HL-60 (cell line): ENCODE measurements around the gene EVPL.
"Not testable (repeated sequence)": the region's sequence is repeated elsewhere in the genome, so short reads cannot be mapped to it uniquely, and the experiment has no call there.

ENCODE experiments used
- DNase-seq, 2 experiments: peaks; one replicate each; pipeline ENCODE4 v3.0.0-alpha.2; 2010 to 2020; ENCODE audit warnings: low read depth in 1 of 2, low spot score in 1 of 2
- H3K27ac ChIP-seq: fragments of 250-450 bp; sonication (Bioruptor Pico); replicated peaks from 2 replicates; pipeline ENCODE4 v1.5.1; 2020; ENCODE audit warnings: mild to moderate bottlenecking, moderate library complexity
- H3K27me3 ChIP-seq: fragments of 250-450 bp; sonication (Bioruptor Pico); 2 replicates; pipeline ENCODE4 v1.5.1; 2021; ENCODE audit warnings: mild to moderate bottlenecking, moderate library complexity; ENCODE audit not compliant: insufficient read depth, poor library complexity, severe bottlenecking
- H3K4me3 ChIP-seq: replicated peaks from 2 replicates; pipeline ENCODE4 v1.5.1; 2011; ENCODE audit warnings: mild to moderate bottlenecking, control low read depth, low read length; ENCODE audit not compliant: insufficient read depth
- CTCF ChIP-seq: IDR thresholded peaks from one replicate; pipeline ENCODE4 v1.5.1; 2011; ENCODE audit warnings: low read length, control low read depth, inconsistent platforms; ENCODE audit not compliant: insufficient read depth
- GABPA ChIP-seq: IDR thresholded peaks from 2 replicates; pipeline ENCODE4 v1.6.1; 2012; ENCODE audit warnings: low read depth
- POLR2AphosphoS5 ChIP-seq: IDR thresholded peaks from 2 replicates; pipeline ENCODE4 v1.6.1; 2012; ENCODE audit warnings: low read depth
- REST ChIP-seq: IDR thresholded peaks from 2 replicates; pipeline ENCODE4 v1.6.1; 2012; ENCODE audit warnings: low read depth; ENCODE audit not compliant: insufficient replicate concordance
- SPI1 ChIP-seq: IDR thresholded peaks from 2 replicates; pipeline ENCODE4 v1.6.1; 2012; ENCODE audit warnings: low read depth, mild to moderate bottlenecking, borderline replicate concordance

Gene EVPL

GRCh38 chr17:76063875-76064546 lies 36.9 kb upstream of the EVPL start:
- Histone ChIP-seq H3K27me3 (no peaks in the 10 kb centered on the region), H3K27ac (no peak overlapping the region), H3K4me3 (no peak overlapping the region)
- TF ChIP-seq SPI1 (no peak), CTCF (no peak), GABPA (no peak), REST (no peak), POLR2AphosphoS5 (no peak)
- DNase-seq, result no peak

- H3K4me3 ChIP-seq, result not testable (repeated sequence)
These were observed 31.2 kb upstream of the EVPL start for GRCh38 chr17:76058264-76058663.

GRCh38 chr17:76056882-76057281 lies 29.8 kb upstream of the EVPL start:
- Histone ChIP-seq H3K27me3 (no peaks in the 10 kb centered on the region), H3K4me3 (no peak overlapping the region), H3K27ac (no peak overlapping the region)
- no peak for DNase-seq
- TF ChIP-seq CTCF, result no peak
- no peak for TF ChIP-seq REST
- no peak for TF ChIP-seq SPI1
- no peak for TF ChIP-seq GABPA
- TF ChIP-seq POLR2AphosphoS5, result no peak

More at GRCh38 chr17:76058264-76058663, 31.2 kb upstream of the EVPL start:
- H3K27ac ChIP-seq, H3K27me3 ChIP-seq, DNase-seq: not testable (repeated sequence)

GRCh38 chr17:76054112-76054476 lies 27.0 kb upstream of the EVPL start:
- no peak for DNase-seq
- Histone ChIP-seq H3K27me3 (no peaks in the 10 kb centered on the region), H3K4me3 (no peak overlapping the region), H3K27ac (no peak overlapping the region)
- TF ChIP-seq GABPA (no peak), CTCF (no peak), REST (no peak), POLR2AphosphoS5 (no peak), SPI1 (no peak)
